KG1 (cell line): ENCODE data around the gene JCAD.
"Not testable (repeated sequence)": the region's sequence is repeated elsewhere in the genome, so short reads cannot be mapped to it uniquely, and the experiment has no call there.

Experiments used
- DNase-seq: peaks from one replicate; lab custom pipeline; 2025; lab: John Stamatoyannopoulos, UW

Gene JCAD

GRCh38 chr10:30059209-30060107 is at the start of gene JCAD:
JCAD (minus strand) TSS chr10:30059586; CDS start chr10:30047812, 11,774 bp downstream.
- no peak for DNase-seq

DNA sequence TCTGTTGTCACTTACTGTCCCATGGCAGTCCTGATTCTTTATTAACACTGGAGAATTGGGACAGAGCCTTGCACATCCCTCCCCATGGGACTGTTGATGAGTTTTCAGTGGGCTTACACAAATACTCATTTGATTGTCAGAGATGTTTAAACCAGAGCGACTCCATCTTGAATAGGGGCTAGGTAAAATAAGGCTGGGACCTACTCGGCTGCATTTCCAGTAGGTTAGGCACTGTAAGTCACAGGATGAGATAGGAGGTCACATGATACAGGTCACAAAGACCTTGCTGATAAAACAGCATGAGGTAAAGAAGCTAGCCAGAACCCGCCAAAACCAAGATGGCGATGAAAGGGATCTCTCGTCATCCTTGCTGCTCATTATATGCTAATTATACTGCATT is 47.6 kb upstream of the JCAD start:
- no peak for DNase-seq

DNA sequence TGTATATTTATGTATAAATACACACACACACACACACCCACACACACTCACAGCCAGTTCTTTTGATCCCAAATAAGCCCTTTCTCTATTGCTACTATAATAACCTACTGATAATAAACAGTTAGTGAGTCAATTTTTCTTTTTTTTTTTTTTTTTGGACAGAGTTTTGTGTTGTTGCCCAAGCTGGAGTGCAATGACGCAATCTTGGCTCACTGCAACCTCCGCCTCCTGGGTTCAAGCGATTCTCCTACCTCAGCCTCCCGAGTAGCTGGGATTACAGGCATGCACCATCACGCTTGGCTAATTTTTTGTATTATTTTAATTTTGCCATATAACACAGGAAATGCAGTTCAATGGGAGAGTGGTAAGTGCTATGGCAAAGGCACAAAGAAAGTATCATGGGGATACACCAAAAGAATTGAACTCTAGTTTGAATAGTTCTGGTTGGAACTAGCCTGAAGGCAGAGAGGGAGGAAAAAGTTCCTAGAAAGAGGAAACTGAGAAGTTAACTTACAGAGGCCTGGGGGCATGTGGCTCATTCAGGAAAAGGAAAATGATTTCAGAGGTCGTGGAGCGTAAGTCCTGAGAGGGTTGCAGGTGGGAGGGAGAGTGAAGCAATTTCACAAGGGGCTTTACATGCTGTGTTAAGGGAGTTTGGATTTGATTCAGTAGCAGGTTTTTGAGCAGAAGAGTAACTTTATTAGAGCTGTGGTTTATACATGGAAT is 44.4 kb upstream of the JCAD start:
- DNase-seq: no peak

GRCh38 chr10:30099706-30100105 is 40.3 kb upstream of the JCAD start:
- not testable (repeated sequence) for DNase-seq

- no peak for DNase-seq
These were observed 39.7 kb upstream of the JCAD start for GRCh38 chr10:30099101-30099500.

DNA sequence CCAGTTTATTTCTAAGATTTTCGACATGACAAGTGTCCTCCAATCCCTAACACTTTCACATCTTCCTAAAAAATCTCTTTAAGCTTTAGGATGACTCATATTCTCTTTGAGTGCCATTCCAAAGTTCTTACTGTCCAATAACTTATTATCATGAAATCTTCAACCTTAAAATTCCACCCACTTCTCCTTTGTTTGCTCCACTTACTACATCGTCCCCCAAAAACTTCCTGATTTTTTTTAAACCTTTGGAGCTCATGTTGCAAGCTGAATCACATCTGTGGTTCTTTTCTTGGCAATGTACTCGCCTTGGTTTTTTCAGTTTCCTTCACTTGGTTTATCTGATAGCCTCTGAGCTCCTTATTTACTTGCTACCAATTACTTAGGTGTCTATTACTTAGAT is 39.2 kb upstream of the JCAD start:
- DNase-seq: no peak

DNA sequence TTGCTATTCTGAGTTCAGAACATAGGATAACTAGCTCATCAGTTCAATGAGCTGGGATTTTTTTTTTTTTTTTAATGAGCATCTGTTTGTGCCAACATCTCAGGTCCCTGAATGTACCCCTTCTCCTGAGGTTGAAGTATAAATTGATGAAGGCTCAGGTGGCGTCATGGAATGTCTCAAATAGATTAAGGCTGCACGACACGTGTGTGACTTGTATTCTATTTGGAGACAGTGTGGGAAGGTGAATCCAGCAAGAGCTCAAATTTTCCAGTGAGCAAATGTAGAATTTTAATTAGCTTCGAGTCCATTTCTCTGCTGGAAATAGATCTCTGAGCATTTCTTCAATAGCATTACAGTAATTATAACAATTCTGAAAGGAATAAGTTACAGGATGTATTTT is 37.2 kb upstream of the JCAD start:
- DNase-seq: no peak

DNA sequence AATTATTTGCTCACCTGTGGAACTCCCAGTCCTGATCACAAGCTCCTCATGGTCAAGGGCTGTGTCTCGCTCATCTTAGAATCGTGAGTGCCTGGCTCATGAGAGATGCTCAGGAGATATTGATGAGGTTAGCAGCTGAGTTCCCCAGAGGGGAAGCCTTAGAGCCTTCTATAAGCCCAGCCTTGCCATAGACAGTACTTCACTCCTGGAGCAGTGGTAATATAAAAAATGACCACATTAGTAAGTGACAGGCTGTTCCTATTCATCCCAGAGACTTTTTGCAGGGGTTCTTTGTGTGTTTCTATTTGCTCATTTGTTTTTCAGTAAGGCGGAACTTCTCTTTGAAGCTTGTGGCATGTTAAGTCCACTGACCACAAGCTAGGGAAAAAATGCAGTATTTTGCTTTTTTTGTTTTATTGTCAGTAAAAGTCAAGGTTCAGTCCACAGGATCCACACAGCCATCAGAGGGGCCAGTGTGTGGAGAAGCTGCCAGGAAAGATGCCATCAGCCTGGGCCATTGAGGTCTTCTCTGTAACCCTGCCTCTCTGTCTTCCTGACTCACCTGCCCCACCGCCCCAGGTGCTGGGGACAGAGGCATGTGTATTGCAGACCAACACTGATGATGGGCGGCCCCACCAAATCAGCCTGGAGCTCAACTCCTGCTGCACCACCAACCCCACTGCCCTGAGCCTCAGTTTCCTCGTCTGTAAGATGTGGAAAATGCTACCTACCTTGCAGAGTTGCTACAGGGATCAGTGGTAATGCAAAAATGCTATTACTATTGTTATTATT is 36.4 kb upstream of the JCAD start:
- DNase-seq: no peak

GRCh38 chr10:30094601-30095000 is 35.2 kb upstream of the JCAD start:
- no peak for DNase-seq

DNA sequence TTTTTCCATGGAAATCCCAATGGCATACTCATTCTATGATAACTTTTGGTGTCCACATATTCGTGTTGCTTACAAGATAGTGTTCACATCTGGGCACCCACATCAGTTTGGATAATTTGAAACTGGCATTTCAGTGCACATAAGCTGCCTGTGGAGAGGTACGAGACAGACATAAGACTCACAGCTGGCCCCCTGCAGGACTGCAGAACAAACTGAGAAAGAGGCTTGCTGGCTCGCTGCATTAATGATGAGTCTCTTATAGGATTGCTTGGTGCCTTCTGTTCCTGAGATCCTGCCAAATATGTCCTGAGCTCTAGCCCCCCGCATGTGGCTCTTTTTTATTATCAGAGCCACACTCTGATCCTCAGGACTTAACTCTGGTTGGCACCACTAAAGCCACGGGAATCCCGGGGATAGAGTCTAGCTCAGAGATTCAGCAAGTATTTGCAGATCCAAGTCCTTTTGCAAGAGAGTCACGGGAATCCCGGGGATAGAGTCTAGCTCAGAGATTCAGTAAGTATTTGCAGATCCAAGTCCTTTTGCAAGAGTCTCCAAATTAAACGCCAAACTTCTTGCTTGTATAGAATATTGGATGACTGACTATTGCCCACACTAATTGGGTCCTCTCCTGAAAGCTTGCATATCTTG is 34.0 kb upstream of the JCAD start:
- no peak for DNase-seq

DNA sequence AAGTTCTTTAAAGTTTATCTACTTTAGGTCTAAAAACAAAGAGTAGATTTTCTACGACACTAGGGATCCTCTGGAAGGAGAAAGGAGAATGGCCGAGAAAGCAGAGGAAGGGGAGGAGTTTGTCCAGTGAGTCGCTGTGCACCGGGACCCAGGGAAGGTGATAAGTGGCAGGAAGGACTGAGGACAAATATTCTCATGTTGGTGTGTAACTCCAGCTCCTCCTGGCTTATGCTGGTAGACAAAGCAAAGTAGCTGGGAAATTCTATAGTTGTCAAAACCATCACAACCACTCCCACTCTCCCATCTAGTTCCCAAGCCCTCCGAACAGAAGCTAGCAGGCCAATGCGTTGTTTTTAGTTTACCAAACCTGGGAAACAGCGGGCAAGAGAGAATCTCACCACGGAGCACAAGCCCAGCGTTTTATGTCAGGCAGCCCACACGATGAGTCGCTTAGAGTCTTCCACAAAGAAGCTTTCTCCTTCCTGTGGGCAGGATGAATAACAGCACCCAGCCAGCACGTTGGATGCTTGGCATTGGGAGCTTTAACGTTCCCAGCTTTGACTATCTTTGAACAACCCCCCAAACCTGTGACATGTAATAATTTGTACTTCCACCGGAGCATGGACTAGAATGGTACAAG is 32.9 kb upstream of the JCAD start:
- no peak for DNase-seq

GRCh38 chr10:30091136-30091535 is 31.8 kb upstream of the JCAD start:
- DNase-seq: no peak

DNA sequence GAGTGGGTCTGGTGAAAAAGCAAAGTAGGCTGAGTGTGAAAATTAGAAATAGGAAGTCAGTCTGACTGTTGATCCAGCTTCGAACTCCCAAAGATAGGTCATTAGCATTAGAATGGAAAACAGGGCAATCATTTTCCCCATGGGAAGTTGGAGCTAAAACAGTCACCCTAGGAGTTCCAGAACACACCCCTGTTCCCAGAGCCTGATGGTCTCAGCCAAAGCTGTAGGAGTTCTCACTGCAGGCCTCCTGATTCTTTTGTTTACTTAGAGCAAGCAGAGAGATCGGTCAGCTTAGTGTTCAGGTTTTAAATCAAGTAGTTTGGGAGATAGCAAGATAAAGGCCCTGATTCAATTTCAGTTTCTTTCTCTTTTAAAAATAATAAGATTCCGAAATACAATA is 28.8 kb upstream of the JCAD start:
- no peak for DNase-seq

DNA sequence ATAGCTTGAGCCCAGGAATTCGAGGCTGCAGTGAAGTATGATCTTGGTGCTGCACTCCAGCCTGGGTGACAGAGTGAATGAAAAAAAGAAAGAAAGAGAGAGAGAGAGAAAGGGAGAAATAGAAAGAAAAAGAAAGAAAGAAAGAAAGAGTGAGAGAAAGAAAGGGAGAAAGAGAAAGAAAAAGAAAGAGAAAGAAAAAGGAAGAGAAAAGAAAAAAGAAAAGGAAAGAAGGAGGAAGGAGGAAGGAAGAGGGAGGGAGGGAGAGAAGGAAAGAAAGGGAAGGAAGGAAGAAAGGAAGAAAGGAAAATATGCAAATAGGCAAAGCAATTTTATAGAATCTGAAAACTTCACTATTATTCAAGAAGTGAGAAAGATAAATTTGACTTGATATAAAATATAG is 24.5 kb upstream of the JCAD start:
- no peak for DNase-seq

- DNase-seq: no peak
These were observed 21.8 kb upstream of the JCAD start for GRCh38 chr10:30081182-30081581.

DNA sequence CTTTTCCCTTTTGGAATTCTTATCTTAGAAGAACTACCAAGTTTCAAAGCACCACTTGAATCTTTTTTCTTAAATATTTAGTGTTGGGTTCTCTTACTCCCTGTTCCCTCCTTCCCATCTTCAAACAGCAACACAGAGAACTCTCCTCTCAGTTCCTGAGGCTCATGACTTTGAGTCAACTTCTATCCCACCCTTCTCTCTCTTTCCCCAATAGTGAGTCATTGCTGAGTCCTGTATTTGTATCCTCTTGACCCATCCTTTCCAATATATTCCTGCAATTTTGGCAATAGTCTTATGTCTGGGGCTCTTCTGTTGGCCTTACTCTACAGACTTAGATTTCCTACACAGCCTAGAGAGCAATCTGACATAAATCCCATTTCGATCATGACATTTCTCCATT is 20.8 kb upstream of the JCAD start:
- no peak for DNase-seq

GRCh38 chr10:30079408-30079807 is 20.0 kb upstream of the JCAD start:
- DNase-seq: no peak

DNA sequence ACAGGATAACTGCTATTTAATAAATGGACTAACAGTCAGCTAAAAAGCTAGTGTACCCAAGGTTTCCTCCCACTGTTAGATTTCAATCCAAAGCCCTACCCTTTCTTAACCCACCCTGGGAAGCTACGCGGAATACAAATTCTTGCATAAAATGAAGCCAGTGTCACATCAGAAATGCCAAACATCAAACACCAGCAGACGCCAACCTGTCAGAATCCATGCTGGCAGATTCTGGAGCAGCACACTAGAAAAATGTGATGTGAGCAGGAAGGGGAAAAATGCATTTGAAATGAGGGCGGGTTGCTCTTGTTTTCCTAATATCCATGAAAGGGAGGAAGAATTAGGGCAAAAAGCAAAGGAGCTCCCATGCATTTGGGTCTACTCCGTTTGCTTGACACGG is 16.1 kb upstream of the JCAD start:
- no peak for DNase-seq

GRCh38 chr10:30074933-30075332 is 15.5 kb upstream of the JCAD start:
- no peak for DNase-seq

DNA sequence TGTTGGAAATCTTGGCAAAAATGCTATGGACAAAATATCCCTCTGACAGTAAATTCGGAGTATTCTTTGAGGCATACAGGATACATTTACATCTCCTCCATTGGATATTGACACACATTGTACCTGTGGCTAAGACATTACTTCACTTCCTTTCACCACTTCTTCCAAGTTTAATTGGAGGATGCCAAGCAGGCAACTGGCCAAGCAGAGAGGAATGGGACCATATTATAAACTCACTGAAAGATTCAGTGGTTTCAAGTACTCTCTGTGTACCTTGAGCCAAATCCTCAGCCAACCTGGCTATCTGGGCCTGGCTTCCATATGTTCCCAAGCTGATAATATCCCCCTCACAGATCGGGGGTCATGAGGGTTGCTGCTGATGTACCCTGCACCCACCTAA is 14.7 kb upstream of the JCAD start:
- DNase-seq: no peak

DNA sequence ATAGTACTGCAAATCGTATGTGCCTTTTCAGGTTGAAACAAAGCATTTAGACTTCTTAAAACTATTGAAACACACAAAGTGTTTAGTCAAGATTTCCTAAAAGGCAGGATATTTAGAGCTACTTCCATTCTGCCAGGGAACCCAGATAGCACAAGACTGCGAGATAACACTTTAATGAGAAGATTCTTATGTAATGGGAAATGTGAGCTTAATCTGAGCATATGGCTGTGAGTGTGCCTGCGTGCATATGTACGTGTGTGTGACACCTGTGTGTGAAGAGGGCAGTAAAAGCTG is 14.3 kb upstream of the JCAD start:
- DNase-seq: no peak
